Measurements from ENCODE around the gene RUFY3.

DNA sequence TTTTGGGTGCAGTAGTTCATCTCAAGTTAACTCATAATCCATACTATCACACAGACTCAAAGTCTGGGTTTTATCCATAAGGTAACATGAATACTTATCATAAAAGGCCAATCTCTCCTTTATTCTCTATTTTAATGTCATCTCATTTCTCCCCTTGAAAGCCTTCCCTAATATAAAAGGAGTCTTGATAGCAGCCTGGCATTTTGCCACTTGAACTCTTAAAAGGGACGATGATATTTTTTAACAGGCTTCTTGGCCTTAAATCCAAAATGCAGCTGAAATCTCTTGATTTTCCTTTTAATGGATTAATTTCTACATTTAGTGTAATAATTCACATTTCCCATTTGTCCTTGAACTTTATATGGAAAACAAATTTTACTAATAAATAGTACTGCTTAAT, 47.0 kb upstream of the RUFY3 start:
- TF ChIP-seq CTCF (conservative IDR thresholded peaks at IDR 0.05) (no peak), ZFX (IDR thresholded peaks at IDR 0.05) (no peak)
